ENCODE measurements around the gene SCARB1. TPM values are rescaled to one million over a fixed set of nuclear protein-coding genes. Genes with fewer than 3 reads are reported as not detected.

SCARB1 gene
- total RNA-seq, 2 donors from 2014 or later, result 16.5 to 18.9 TPM

DNA sequence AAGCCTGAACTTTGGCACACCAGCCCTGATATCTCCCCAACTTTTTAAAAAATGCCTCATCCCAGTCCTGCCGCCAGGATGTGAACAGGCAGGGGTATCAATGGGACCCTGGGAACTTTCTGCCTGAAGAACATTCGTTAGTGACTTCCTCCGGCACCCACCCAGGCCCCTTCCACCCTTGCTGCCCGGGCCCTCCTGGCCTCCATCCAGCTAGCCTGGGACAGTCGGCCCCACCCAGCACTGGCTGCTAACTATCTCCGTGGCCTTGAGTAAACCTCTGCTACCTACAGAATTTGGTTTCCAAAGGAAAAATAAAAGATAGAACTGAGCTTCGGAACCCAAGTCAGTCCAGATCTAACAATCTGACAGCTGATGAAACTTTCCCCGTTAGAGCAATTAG lies 14.3 kb downstream of the SCARB1 start:
- DNase-seq, result no peak
- H3K27me3 ChIP-seq, result no peaks in the 10 kb centered on the region
- H3K36me3 ChIP-seq (replicated peaks in 1 of 2; ENCODE audit: insufficient read depth in 1 of 2, low read depth in 2 of 2), result no peaks in the 10 kb centered on the region
- no peak overlapping the region for H3K4me3 ChIP-seq
- no peak for TF ChIP-seq POLR2A (IDR thresholded peaks at IDR 0.05)
- TF ChIP-seq, protein P1, sequence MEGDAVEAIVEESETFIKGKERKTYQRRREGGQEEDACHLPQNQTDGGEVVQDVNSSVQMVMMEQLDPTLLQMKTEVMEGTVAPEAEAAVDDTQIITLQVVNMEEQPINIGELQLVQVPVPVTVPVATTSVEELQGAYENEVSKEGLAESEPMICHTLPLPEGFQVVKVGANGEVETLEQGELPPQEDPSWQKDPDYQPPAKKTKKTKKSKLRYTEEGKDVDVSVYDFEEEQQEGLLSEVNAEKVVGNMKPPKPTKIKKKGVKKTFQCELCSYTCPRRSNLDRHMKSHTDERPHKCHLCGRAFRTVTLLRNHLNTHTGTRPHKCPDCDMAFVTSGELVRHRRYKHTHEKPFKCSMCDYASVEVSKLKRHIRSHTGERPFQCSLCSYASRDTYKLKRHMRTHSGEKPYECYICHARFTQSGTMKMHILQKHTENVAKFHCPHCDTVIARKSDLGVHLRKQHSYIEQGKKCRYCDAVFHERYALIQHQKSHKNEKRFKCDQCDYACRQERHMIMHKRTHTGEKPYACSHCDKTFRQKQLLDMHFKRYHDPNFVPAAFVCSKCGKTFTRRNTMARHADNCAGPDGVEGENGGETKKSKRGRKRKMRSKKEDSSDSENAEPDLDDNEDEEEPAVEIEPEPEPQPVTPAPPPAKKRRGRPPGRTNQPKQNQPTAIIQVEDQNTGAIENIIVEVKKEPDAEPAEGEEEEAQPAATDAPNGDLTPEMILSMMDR (IDR thresholded peaks at IDR 0.05), result no peak
- no peaks in the 10 kb centered on the region for H3K9me3 ChIP-seq
- no peak overlapping the region for H3K27ac ChIP-seq
- no peak for ATAC-seq
- intact Hi-C loops (cut with DNase I), result no loop called here
- peaks cover 19% of the 10 kb centered on the region for H3K4me1 ChIP-seq
- 53 to 54% methylated on average over 7 to 8 of the region's 8 CpGs for WGBS, 2 donors

DNA sequence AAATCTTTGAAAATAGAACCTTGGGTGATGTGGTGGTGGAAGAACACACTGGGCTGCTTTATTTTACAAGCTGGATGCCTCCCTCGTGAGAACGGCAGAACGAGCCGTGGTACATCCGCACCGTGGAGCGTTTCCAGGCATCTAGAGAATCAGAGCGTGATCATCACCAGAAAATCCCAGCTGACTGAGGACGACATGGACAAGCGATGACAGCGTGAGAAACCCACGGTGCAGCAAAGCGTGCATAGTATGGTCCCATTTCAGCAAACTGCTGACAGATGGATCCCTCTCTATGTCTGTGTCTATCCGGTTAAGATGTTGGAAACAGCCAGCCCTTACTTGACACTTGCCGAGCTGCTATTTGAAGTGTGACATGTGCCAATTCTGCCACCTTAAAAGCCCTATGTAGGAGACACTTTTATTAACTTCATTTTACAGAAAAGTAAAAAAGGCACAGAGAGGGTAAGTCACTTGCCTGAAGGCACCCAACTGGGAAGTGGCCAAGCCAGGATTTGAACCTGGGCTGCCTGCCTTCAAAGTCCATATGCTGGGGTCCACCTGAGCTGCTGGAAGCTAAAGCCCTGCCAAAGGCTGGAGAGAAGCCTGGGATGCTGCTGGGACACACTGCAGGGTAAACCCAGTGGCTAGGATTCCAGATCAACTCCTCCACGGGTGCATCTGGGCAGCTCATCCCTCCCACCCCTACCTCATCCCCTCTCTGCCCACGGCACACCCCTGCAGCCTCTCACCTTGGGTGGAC lies 14.9 kb downstream of the SCARB1 start:
- no peak for TF ChIP-seq POLR2A (IDR thresholded peaks at IDR 0.05)
- TF ChIP-seq, protein P1 (IDR thresholded peaks at IDR 0.05), result no peak
- H3K27ac ChIP-seq, result no peak overlapping the region
- ATAC-seq (no peak), DNase-seq (no peak)
- WGBS, 2 donors, result 91 to 95% methylated on average over 17 of the region's 17 CpGs
- H3K36me3 ChIP-seq (replicated peaks in 1 of 2; ENCODE audit: insufficient read depth in 1 of 2, low read depth in 2 of 2), result no peaks in the 10 kb centered on the region
- H3K4me3 ChIP-seq, result no peak overlapping the region
- H3K27me3 ChIP-seq, result no peaks in the 10 kb centered on the region
- peaks cover 19% of the 10 kb centered on the region for H3K4me1 ChIP-seq
- intact Hi-C loops (cut with DNase I), result no loop called here
- no peaks in the 10 kb centered on the region for H3K9me3 ChIP-seq

DNA sequence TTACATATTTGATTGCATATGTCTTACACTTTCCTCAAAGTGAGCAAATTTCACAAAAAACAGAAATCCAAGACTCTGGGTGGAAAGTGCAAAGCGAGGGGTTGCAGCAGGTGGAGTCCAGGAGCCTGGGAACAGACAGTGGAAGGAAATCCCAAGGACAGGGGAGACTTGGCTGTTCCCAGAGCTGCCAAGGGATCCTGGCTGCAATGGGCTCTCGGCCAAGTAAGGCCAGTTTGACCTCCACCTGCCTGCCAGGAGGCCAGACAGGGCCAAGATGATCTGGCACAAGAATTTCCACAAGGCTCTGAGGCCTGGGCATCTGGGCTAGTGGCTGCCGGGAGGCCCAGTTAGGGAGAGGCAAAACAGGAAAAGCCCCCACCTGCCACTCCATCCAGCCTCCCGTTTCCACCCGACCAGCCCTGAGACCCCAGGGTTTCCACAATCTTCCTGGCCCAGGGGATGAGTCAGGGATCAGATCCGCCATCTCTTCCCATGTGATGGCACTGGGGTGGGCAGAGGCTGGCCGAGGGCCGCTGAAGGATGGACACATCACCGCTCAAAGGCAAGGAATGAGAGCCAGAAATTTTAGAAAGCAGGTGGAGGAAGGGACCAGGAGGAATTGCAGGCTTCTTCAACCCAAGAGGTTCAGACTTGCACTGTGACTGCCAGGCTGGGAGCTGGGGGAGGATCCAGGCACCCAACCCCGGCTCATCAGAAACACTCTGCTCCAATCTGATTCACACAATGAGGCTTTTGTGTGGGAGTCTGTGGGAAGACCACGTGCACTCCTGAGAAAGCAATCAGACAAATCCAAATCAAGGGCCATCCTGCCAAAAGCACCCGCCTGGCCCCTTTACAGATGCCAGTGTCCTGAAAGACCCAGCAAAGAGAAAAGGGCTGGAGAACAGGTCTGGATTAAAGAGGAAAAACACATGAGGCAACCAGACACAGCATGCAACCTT lies 16.3 kb downstream of the SCARB1 start:
- intact Hi-C loops (cut with DNase I), result no loop called here
- peaks cover 18% of the 10 kb centered on the region for H3K4me1 ChIP-seq
- no peaks in the 10 kb centered on the region for H3K36me3 ChIP-seq (replicated peaks in 1 of 2; ENCODE audit: insufficient read depth in 1 of 2, low read depth in 2 of 2)
- H3K9me3 ChIP-seq, result no peaks in the 10 kb centered on the region
- TF ChIP-seq, protein P1 (IDR thresholded peaks at IDR 0.05), result no peak
- WGBS, 2 donors, result 50 to 65% methylated on average over 7 to 12 of the region's 12 CpGs
- ATAC-seq (peak; percentile 18), DNase-seq (peak; percentile 38 to 71 (median 60))
- peak overlapping the region in 2 of 4 donors; percentile 8 to 29 for H3K27ac ChIP-seq
- H3K27me3 ChIP-seq, result no peaks in the 10 kb centered on the region
- no peak overlapping the region for H3K4me3 ChIP-seq

DNA sequence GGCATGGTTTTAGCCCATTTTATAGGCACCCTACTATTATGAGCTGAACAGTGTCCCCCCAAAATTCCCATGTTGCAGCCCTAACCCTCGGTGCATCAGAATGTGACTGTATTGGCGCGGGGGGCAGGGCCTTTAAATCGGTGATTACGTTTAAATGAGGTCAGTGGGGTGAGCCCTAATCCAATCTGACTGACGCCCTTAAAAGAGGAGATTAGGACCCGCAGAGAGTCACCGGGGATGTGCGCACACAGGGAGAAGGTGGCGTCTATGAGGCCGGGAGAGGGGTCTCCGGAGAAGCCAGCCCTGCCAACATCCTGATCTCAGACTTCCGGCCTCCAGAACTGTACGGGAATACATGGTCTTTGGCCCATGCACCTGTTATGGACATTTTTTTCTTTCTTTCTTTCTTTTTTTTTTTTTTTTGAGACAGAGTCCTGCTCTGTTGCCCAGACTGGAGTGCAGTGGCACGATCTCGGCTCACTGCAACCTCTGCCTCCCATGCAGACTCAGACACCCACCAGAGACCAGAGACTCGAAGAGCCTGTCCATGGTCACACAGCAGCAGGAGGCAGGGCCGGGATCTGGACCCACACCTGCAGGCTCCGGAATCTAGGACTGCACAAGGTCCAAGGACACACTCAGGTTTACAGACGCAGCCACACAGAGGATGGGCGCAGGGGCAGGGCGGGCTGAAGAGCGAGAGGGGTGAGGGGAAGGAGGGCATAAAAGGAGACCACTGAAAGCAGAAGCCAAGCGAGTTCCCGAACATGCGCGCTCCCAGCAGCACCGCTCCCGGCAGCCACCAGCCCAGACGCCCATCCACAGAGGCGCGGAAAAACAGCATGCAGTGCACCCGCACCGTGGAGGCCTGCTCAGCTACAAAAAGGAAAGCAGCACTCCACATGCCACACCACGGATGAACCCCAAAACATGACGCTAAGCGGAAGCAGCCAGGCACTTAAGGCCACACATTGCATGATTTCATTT lies 19.0 kb downstream of the SCARB1 start:
- H3K36me3 ChIP-seq (replicated peaks in 1 of 2; ENCODE audit: insufficient read depth in 1 of 2, low read depth in 2 of 2), result no peaks in the 10 kb centered on the region
- DNase-seq, result no peak
- peaks cover 14% of the 10 kb centered on the region for H3K4me1 ChIP-seq
- TF ChIP-seq, protein P1 (IDR thresholded peaks at IDR 0.05), result no peak
- no peak for TF ChIP-seq POLR2A (IDR thresholded peaks at IDR 0.05)
- no peak overlapping the region for H3K27ac ChIP-seq
- ATAC-seq, result no peak
- H3K27me3 ChIP-seq, result no peaks in the 10 kb centered on the region
- H3K9me3 ChIP-seq, result no peaks in the 10 kb centered on the region
- intact Hi-C loops (cut with DNase I), result no loop called here
- no peak overlapping the region for H3K4me3 ChIP-seq
- WGBS, 2 donors, result 86 to 89% methylated on average over 35 to 37 of the region's 37 CpGs

Data from body of pancreas (tissue), 4 donors.